ENCODE data around the gene FAAP100. TPM values are rescaled to one million over a fixed set of nuclear protein-coding genes. Genes with fewer than 3 reads are reported as not detected.
"Not testable (repeated sequence)": the region's sequence is repeated elsewhere in the genome, so short reads cannot be mapped to it uniquely, and the experiment has no call there.

FAAP100 gene
- total and polyA plus RNA-seq, 2 donors, result 14.0 to 21.0 TPM

DNA sequence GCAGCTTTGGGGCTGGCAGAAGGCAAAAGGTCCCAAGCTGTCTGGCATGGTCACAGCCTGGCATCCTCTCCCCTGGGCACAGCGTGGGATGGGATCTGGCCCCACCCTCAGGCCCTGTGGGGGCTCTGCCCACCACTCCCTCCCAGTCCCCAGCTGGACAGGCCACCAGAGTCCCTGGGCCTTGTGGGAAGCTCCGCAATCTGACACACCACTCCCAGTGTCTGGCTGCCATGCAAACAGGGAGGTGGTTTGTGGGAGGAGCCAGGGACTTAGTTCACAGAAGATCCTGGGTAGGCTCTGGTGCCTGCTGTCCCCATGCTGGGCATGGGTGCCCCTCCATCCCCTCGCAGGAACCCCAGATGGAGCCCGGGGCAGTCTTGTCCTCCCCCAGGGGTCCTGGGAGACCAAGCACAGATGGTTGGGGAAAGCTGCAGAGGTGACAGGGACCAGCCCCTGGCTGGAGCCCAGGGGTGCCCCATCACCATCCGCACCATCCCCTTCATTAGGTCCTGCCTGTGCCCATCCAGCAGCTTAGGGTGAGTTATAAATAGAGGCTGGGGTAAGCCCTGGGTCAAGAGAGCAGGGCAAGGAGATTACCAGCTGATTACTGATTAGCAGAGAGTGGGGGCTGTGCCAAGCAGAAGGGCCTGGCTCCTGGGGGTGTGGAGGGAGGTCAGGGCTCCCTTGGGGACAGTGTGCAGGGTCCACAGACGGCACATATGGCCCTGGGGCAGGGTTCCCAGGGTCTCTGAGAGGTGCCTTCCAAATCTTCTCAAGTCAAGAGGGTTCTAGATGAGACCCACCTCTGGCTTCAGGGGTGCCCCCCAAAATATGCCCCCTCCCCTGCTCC, 17.8 kb downstream of the FAAP100 start:
- 58% methylated on average over 6 of the region's 6 CpGs for WGBS

GRCh38 chr17:81533339-81534141, 18.6 kb downstream of the FAAP100 start:
- no peaks in the 10 kb centered on the region for H3K36me3 ChIP-seq (ENCODE audit: insufficient read depth)
- no peak overlapping the region for H3K4me3 ChIP-seq (ENCODE audit: low read depth, low read length)
- no peak overlapping the region for H3K27ac ChIP-seq (ENCODE audit: low read depth)
- DNase-seq (ENCODE audit: extremely low spot score), result no peak
- WGBS, result 63% methylated on average over 21 of the region's 21 CpGs
- no peaks in the 10 kb centered on the region for H3K4me1 ChIP-seq (ENCODE audit: insufficient read depth)

More for the DNA sequence above, 17.8 kb downstream of the FAAP100 start:
- H3K4me1 ChIP-seq (ENCODE audit: insufficient read depth), result no peaks in the 10 kb centered on the region
- DNase-seq (ENCODE audit: extremely low spot score), result no peak
- no peak overlapping the region for H3K27ac ChIP-seq (ENCODE audit: low read depth)
- no peak overlapping the region for H3K4me3 ChIP-seq (ENCODE audit: low read depth, low read length)
- no peaks in the 10 kb centered on the region for H3K36me3 ChIP-seq (ENCODE audit: insufficient read depth)

- no peaks in the 10 kb centered on the region for H3K4me1 ChIP-seq (ENCODE audit: insufficient read depth)
- no peak overlapping the region for H3K4me3 ChIP-seq (ENCODE audit: low read depth, low read length)
- H3K27ac ChIP-seq (ENCODE audit: low read depth), result no peak overlapping the region
- WGBS, result 91% methylated on average over 11 of the region's 11 CpGs
- no peaks in the 10 kb centered on the region for H3K36me3 ChIP-seq (ENCODE audit: insufficient read depth)
- no peak for DNase-seq (ENCODE audit: extremely low spot score)
Observed at GRCh38 chr17:81532490-81533287, 19.5 kb downstream of the FAAP100 start.

- DNase-seq (ENCODE audit: extremely low spot score); H3K4me3 ChIP-seq (ENCODE audit: low read depth, low read length); H3K4me1 ChIP-seq (ENCODE audit: insufficient read depth); H3K27ac ChIP-seq (ENCODE audit: low read depth); H3K36me3 ChIP-seq (ENCODE audit: insufficient read depth): not testable (repeated sequence)
- WGBS, result 96% methylated on average over 3 of the region's 3 CpGs
Observed at GRCh38 chr17:81531998-81532404, 20.2 kb downstream of the FAAP100 start.

GRCh38 chr17:81531013-81531412, 21.1 kb downstream of the FAAP100 start:
- H3K27ac ChIP-seq (ENCODE audit: low read depth); DNase-seq (ENCODE audit: extremely low spot score); H3K36me3 ChIP-seq (ENCODE audit: insufficient read depth); H3K4me1 ChIP-seq (ENCODE audit: insufficient read depth); H3K4me3 ChIP-seq (ENCODE audit: low read depth, low read length): not testable (repeated sequence)
- 82% methylated on average over 6 of the region's 6 CpGs for WGBS

GRCh38 chr17:81529437-81529803, 22.7 kb downstream of the FAAP100 start:
- no peaks in the 10 kb centered on the region for H3K36me3 ChIP-seq (ENCODE audit: insufficient read depth)
- H3K4me3 ChIP-seq (ENCODE audit: low read depth, low read length), result no peak overlapping the region
- H3K4me1 ChIP-seq (ENCODE audit: insufficient read depth), result no peaks in the 10 kb centered on the region
- no peak for DNase-seq (ENCODE audit: extremely low spot score)
- no peak overlapping the region for H3K27ac ChIP-seq (ENCODE audit: low read depth)
- WGBS, result 82% methylated on average over 6 of the region's 6 CpGs

GRCh38 chr17:81528651-81529436, 23.3 kb downstream of the FAAP100 start:
- no peak for DNase-seq (ENCODE audit: extremely low spot score)
- Histone ChIP-seq H3K4me3 (ENCODE audit: low read depth, low read length) (no peak overlapping the region), H3K27ac (ENCODE audit: low read depth) (no peak overlapping the region), H3K4me1 (ENCODE audit: insufficient read depth) (no peaks in the 10 kb centered on the region), H3K36me3 (ENCODE audit: insufficient read depth) (no peaks in the 10 kb centered on the region)
- WGBS, result 87% methylated on average over 62 of the region's 62 CpGs

GRCh38 chr17:81528384-81528650, 23.8 kb downstream of the FAAP100 start:
- Histone ChIP-seq H3K27ac (ENCODE audit: low read depth) (no peak overlapping the region), H3K36me3 (ENCODE audit: insufficient read depth) (no peaks in the 10 kb centered on the region), H3K4me3 (ENCODE audit: low read depth, low read length) (no peak overlapping the region), H3K4me1 (ENCODE audit: insufficient read depth) (no peaks in the 10 kb centered on the region)
- 55% methylated on average over 20 of the region's 20 CpGs for WGBS
- DNase-seq (ENCODE audit: extremely low spot score), result no peak

DNA sequence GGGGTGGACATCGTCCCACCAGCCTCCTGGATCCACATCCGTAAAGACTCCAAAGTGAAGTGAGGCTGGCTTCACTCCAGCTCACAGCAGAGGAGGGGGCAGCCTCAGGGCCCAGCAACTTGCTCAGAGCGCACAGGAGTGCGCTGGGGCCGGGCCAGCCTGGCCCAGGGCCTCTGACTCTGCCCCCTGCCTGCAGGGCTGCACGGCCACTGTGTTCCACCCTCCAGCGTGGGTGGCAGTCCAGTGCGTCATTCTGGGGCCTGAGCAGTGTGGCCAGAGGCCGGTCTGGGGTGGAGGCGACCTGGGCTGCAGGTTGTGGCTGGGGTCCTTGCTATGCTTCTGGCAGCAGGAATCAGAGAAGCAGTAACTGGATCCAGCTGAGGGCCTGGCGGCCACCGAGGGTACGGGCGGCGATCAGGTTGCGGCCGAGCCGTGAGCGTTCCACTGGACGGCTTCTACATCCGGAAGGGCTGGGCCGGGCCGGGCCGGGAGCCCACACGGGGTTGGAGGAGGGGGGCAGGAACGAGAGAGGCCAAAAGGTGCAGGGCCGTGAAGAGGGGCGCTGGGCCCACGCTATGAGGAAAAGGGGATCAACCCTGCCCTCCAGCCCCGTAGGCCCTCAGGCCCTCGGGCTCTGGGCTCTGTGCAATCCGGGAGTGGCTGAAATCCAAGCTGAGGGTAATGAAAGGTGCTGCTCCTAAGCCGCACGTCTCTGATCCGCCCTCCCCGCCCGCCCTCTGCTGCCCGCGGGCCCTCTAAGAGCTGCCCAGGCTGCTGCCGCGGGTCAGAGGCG, 24.4 kb downstream of the FAAP100 start, which contains the start of gene FSCN2:
FSCN2 (plus strand) TSS at position 787 of the 793 bp plus-strand sequence. CDS start 155 bp downstream, outside the sequence.
- 29% methylated on average over 42 of the region's 42 CpGs for WGBS
- Histone ChIP-seq H3K36me3 (ENCODE audit: insufficient read depth) (no peaks in the 10 kb centered on the region), H3K4me3 (ENCODE audit: low read depth, low read length) (no peak within 1 kb of the TSS), H3K27ac (ENCODE audit: low read depth) (no peak within 1 kb of the TSS), H3K4me1 (ENCODE audit: insufficient read depth) (no peaks in the 10 kb centered on the region)
- no peak for DNase-seq (ENCODE audit: extremely low spot score)

DNA sequence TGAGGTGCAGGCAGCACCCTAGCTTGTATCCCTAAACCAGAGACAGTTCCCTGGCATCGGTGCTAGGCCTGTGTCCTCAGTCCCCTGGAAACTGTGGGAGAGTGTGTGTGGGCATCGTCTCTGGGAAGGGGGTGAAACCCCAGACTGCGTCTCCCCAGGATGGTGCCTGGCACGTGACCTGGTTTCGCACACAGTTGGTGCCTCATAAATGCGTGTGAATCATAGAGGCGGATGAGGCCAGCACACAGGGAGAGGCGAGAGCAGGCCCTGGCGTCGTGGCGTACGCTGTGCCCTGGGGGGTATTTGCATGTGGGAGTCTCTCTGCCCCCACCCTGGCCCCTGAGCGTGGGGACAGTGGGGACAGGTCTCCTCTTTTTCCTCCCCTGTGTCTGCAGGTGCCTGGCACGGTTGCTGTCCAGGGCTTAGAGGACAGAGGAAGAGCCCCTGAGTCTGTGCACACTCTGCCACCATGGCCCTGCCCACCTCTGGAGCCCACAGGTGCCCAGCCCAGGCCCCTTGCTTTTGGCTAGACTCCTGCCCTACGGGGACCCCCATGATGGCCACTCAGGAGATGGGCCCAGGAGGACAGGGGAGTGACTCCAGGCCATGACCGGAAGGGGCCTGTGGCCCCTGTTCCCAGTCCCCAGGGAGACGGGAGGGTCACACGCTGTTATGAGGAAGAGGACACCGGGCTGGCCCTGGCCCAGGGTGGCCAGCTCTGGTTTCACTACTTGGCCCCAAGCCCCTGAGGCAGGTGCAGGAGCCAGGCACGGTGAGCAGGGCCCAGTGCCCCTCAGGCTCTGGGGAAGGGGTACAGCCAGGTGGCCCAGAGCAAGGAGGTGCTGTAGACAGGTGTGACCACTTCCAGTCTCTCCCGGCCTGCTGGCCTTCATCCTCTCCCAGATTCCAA, 25.2 kb downstream of the FAAP100 start:
- no peak for DNase-seq (ENCODE audit: extremely low spot score)
- H3K4me1 ChIP-seq (ENCODE audit: insufficient read depth), result no peaks in the 10 kb centered on the region
- no peak overlapping the region for H3K4me3 ChIP-seq (ENCODE audit: low read depth, low read length)
- 81% methylated on average over 21 of the region's 21 CpGs for WGBS
- H3K36me3 ChIP-seq (ENCODE audit: insufficient read depth), result no peaks in the 10 kb centered on the region
- no peak overlapping the region for H3K27ac ChIP-seq (ENCODE audit: low read depth)

DNA sequence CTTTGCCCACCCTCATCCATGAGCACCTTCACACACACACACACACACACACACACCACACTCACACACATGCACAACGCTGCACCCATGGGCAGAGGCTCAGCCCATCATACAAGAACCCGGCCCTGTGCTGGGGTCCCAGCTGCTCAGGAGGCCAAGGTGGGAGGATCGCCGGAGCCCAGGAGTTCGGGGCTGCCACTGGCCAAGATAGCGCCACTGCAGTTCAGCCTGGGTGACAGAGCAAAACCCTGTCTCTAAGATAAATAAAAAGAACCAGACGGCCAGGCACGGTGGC, 27.3 kb downstream of the FAAP100 start:
- Histone ChIP-seq H3K4me1 (ENCODE audit: insufficient read depth) (no peaks in the 10 kb centered on the region), H3K27ac (ENCODE audit: low read depth) (no peak overlapping the region), H3K36me3 (ENCODE audit: insufficient read depth) (no peaks in the 10 kb centered on the region), H3K4me3 (ENCODE audit: low read depth, low read length) (no peak overlapping the region)
- no peak for DNase-seq (ENCODE audit: extremely low spot score)
- 73% methylated on average over 8 of the region's 8 CpGs for WGBS

Measured in urinary bladder (tissue), 4 donors.